ENCODE results near the gene LIG1.

The LIG1 gene

GRCh38 chr19:48169939-48170803 lies at the start of gene LIG1, which contains the start of gene ZSWIM9:
Gene LIG1, minus strand, starts transcription at chr19:48170344. Its CDS starts 4,778 bp downstream, at chr19:48165566.
Gene ZSWIM9, plus strand, starts transcription at chr19:48170680. Its CDS starts 1,123 bp downstream, at chr19:48171803.
- peak; percentile 82 to 84 for DNase-seq (ENCODE audit: extremely low read depth in 1 of 2, low read depth in 1 of 2)

GRCh38 chr19:48218997-48219396 lies 48.9 kb upstream of the LIG1 start:
- no peak for DNase-seq (ENCODE audit: extremely low read depth in 1 of 2, low read depth in 1 of 2)

- no peak for DNase-seq (ENCODE audit: extremely low read depth in 1 of 2, low read depth in 1 of 2)
Observed at GRCh38 chr19:48216933-48217332, 46.8 kb upstream of the LIG1 start.

DNA sequence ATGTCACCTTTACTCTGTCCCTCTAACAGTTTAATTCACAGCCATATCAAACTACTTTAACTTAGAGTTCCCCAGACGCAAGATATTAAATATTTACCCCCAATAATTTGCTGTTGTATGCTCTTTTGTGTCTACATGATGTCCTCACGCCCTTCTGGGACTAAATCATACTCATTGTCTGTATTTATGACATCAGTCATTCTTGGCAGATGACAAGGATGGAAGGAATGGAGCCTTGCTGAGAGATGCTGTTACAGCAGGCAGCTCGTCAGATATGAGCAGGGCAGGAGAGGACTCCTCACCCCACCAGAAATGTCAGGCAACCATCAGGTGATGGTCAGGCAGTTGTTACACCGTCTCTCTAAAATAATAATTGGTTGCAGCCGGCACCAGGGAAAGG lies 43.8 kb upstream of the LIG1 start:
- no peak for DNase-seq (ENCODE audit: extremely low read depth in 1 of 2, low read depth in 1 of 2)

- DNase-seq (ENCODE audit: extremely low read depth in 1 of 2, low read depth in 1 of 2) = no peak
Observed at GRCh38 chr19:48210005-48210404, 39.9 kb upstream of the LIG1 start.

- no peak for DNase-seq (ENCODE audit: extremely low read depth in 1 of 2, low read depth in 1 of 2)
Observed at GRCh38 chr19:48206397-48207093, 36.4 kb upstream of the LIG1 start.

DNA sequence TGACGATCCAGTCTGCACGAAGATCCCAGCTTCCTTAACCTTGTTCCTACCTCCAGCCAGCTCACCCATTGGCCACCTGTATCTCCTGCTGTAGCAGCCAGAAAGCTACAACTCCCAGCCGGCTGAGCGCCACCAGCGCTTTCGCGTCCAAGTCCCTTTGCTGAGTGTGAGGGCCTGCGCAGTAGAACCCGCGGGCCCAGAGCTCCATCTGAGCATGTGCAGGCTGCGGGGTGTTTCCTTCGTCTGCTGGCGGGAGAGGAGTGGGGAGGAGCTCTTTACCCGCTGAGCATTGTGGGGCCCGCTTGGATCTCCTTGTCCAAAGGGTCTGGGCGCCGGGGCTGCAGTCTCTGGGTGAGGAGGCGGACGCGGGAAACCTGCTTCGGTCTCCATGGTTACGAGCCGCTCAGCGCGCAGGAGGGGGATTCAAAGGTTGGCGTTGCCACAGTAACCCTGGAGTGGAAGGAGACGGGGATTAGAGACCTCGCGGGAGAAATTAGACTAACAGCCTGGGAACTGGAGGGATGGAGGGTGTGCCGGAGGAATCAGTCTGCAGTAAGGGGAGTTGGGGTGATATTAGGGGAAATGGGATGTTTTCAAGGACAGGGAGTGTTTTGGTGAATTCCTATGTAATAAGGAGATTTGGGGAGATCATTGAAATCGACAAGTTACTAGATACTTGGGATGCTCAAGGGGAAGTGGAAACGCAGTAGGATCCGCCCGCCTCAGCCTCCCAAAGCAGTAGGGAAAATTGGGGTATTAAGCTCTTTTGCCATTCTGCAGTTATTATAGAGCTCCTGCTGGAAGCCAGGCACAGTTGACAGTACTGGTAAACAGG lies 33.9 kb upstream of the LIG1 start:
- DNase-seq (ENCODE audit: extremely low read depth in 1 of 2, low read depth in 1 of 2) = peak; percentile 87 to 94

DNA sequence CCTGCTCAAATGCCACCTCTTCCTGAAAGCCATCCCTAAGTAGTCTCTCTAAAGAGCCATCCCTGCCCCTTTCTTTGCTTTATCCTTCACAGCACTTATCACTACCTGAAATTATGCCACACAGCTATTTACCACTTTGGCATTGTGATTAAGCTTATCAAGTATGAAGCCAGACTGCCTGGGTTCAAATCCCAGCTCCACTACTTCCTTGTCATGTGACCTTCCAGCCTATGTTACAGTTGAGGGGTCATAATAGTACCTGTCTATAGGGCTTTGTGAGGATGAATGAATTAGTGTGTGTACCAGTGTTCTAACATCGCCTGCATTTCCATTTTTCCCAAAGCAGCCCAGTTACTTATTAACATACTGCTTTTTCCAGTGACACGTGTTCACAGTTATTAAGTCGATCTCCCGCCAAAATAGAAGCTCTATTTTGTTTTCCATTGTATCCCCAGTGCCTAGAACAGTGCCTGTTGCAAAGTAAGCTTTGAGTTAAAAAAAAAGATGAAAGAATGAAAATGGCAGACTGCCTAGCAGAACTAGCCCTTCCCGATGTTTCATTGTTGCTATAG lies 33.2 kb upstream of the LIG1 start:
- DNase-seq (ENCODE audit: extremely low read depth in 1 of 2, low read depth in 1 of 2) = peak in 1 of 2 donors; percentile 16

- no peak for DNase-seq (ENCODE audit: extremely low read depth in 1 of 2, low read depth in 1 of 2)
Observed at GRCh38 chr19:48196933-48197665, 27.0 kb upstream of the LIG1 start.

DNA sequence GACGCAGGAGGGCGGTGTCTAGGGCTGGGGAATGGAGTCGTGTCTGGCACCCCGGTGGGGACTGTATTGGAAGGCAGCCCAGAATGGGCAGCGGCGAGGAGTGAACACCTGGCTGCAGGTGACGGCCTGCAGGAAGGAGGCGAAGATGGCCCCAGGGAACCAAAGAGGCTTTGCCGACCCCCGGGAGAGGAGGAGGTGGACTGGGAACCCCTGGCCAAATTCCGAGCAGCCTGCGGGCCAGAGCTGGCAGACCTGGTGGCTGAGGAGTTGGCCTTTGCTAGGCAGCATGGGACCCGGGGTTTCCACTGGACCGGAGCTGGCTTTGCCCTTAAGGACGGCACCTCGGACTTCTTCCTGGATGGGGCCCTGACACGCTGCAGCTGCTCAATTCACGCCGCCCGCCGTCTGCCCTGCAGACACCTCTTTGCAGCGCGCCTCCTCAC lies 26.2 kb upstream of the LIG1 start:
- no peak for DNase-seq (ENCODE audit: extremely low read depth in 1 of 2, low read depth in 1 of 2)

DNA sequence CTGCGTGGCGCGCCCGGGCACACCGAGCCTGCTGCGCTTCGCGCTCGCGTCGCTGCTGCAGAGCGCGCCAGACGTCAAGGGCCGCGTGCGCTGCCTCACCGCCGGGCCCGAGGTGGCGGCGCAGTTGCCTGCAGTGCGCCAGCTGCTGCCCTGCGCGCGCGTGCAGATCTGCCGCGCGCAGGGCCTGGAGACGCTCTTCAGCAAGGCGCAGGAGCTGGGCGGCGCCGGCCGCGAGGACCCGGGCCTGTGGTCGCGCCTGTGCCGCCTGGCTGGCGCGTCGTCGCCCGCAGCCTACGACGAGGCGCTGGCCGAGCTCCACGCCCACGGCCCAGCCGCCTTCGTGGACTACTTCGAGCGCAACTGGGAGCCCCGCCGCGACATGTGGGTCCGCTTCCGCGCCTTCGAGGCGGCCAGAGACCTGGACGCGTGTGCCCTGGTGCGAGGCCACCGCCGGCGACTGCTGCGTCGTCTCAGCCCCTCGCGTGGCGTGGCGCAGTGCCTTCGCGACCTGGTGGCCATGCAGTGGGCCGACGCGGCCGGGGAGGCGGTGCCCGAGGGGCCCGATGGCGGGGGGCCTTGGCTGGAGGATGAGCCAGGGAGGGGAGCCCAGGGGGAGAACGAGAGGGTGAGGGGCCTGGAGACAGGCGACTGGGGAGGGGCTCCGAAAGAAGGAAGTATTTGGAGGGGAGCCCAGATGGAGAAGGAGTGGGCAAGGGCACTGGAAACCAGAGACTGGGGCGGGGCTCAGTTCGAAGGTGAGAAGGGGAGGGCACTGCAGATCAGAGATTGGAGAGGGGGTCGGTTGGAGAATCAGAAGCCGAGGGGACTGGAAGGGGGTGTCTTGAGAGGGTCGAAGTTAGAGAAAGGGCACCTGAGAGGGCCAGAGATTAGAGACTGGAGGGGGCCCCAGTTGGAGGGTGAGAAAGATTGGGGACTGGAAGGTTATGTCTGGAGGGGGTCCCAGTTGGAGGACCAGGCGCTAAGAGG lies 25.0 kb upstream of the LIG1 start:
- no peak for DNase-seq (ENCODE audit: extremely low read depth in 1 of 2, low read depth in 1 of 2)

- DNase-seq (ENCODE audit: extremely low read depth in 1 of 2, low read depth in 1 of 2) = no peak
Observed at GRCh38 chr19:48194041-48194843, 24.1 kb upstream of the LIG1 start.

GRCh38 chr19:48192750-48193149 lies 22.6 kb upstream of the LIG1 start:
- no peak for DNase-seq (ENCODE audit: extremely low read depth in 1 of 2, low read depth in 1 of 2)

- no peak for DNase-seq (ENCODE audit: extremely low read depth in 1 of 2, low read depth in 1 of 2)
Observed at GRCh38 chr19:48190885-48191284, 20.7 kb upstream of the LIG1 start.

- peak; percentile 25 to 32 for DNase-seq (ENCODE audit: extremely low read depth in 1 of 2, low read depth in 1 of 2)
Observed at GRCh38 chr19:48190288-48190884, 20.2 kb upstream of the LIG1 start.

DNA sequence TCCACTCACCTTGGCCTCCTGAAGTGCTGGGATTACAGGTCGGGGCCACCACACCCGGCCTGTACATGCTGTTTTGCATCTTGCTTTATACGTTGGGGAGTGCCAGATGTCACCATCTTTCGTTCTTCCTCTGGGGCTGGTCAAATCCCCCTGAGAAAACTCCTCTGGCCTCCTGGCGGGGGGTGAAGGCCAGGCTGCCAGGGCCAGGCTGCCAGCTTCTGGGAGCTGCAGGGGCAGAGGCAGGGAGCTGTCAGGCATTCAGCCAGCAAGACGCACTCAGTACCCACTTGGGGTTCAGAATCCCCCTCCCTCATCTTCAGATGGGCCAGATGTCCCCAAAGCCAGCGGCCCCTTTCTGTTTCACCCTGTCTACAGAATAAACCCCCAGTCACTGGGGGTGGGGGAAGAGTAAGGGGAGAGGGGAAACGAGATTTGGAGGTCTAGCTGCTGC lies 16.4 kb upstream of the LIG1 start:
- no peak for DNase-seq (ENCODE audit: extremely low read depth in 1 of 2, low read depth in 1 of 2)

DNA sequence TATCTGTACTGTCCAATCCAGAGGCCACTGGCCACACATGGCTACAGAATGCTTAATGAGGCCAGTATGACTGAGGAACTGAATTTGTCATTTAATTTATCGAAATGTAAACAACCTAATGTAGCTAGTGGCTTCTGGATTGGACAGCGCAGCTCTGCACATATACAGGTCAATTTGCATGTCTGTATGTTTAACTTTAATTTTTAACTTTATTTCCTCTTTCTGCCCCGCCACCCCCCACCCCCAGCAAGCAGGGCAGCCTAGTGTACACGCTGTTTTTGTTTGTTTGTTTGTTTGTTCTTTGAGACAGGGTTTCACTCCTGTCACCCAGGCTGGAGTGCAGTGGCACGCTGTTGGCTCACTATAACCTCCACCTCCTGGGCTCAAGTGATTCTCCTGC lies 15.9 kb upstream of the LIG1 start:
- DNase-seq (ENCODE audit: extremely low read depth in 1 of 2, low read depth in 1 of 2) = no peak

GRCh38 chr19:48183356-48183755 lies 13.2 kb upstream of the LIG1 start:
- DNase-seq (ENCODE audit: extremely low read depth in 1 of 2, low read depth in 1 of 2) = no peak
